ENCODE results near the gene FRMPD4. TPM values are rescaled to one million over a fixed set of nuclear protein-coding genes. Genes with fewer than 3 reads are reported as not detected.

FRMPD4 gene
- total and polyA plus RNA-seq, 12 donors: under 0.01 to 0.06 (median 0.02) TPM; not detected in 7

GRCh38 chrX:12314651-12315050 is 176.4 kb downstream of the FRMPD4 start:
- Histone ChIP-seq H3K27ac (no peak overlapping the region), H3K27me3 (no peaks in the 10 kb centered on the region), H3K9me3 (replicated peaks in 1 of 3) (no peaks in the 10 kb centered on the region), H3K36me3 (replicated peaks in 1 of 2) (no peaks in the 10 kb centered on the region), H3K4me1 (replicated peaks in 1 of 2) (no peaks in the 10 kb centered on the region), H3K4me3 (no peak overlapping the region)
- DNase-seq: no peak
- intact Hi-C loops (cut with DNase I): no loop called here
- TF ChIP-seq POLR2A (IDR thresholded peaks at IDR 0.05) (no peak), CTCF (IDR thresholded peaks at IDR 0.05) (no peak)

- Histone ChIP-seq H3K4me3 (no peak overlapping the region), H3K4me1 (replicated peaks in 1 of 2) (no peaks in the 10 kb centered on the region), H3K36me3 (replicated peaks in 1 of 2) (no peaks in the 10 kb centered on the region), H3K9me3 (replicated peaks in 1 of 3) (no peaks in the 10 kb centered on the region), H3K27me3 (no peaks in the 10 kb centered on the region), H3K27ac (no peak overlapping the region)
- DNase-seq: no peak
- TF ChIP-seq CTCF (IDR thresholded peaks at IDR 0.05) (no peak), POLR2A (IDR thresholded peaks at IDR 0.05) (no peak)
- 47 to 61% (median 55%) methylated on average over 2 of the region's 2 CpGs for WGBS, 4 donors
- intact Hi-C loops (cut with DNase I): no loop called here
Observed at GRCh38 chrX:12315526-12315925, 177.3 kb downstream of the FRMPD4 start.

GRCh38 chrX:12319003-12319519 is 180.8 kb downstream of the FRMPD4 start:
- Histone ChIP-seq H3K36me3 (replicated peaks in 1 of 2) (no peaks in the 10 kb centered on the region), H3K27me3 (no peaks in the 10 kb centered on the region), H3K27ac (no peak overlapping the region), H3K4me3 (no peak overlapping the region), H3K9me3 (replicated peaks in 1 of 3) (no peaks in the 10 kb centered on the region), H3K4me1 (replicated peaks in 1 of 2) (no peaks in the 10 kb centered on the region)
- 43 to 64% (median 52%) methylated on average over 3 to 5 of the region's 5 CpGs for WGBS, 4 donors
- intact Hi-C loops (cut with DNase I): no loop called here
- no peak for TF ChIP-seq POLR2A (IDR thresholded peaks at IDR 0.05)
- TF ChIP-seq CTCF (IDR thresholded peaks at IDR 0.05): no peak
- DNase-seq: no peak

- H3K9me3 ChIP-seq (replicated peaks in 1 of 3): no peaks in the 10 kb centered on the region
- H3K4me1 ChIP-seq (replicated peaks in 1 of 2): no peaks in the 10 kb centered on the region
- 41 to 59% (median 51%) methylated on average over 2 of the region's 2 CpGs for WGBS, 4 donors
- H3K27ac ChIP-seq: no peak overlapping the region
- intact Hi-C loops (cut with DNase I): no loop called here
- TF ChIP-seq CTCF (IDR thresholded peaks at IDR 0.05) (no peak), POLR2A (IDR thresholded peaks at IDR 0.05) (no peak)
- H3K36me3 ChIP-seq (replicated peaks in 1 of 2): no peaks in the 10 kb centered on the region
- H3K27me3 ChIP-seq: no peaks in the 10 kb centered on the region
- no peak for DNase-seq
- H3K4me3 ChIP-seq: no peak overlapping the region
Observed at GRCh38 chrX:12319992-12320391, 181.7 kb downstream of the FRMPD4 start.

Measured in adrenal gland (tissue), 12 donors.